Thyroid gland (tissue), 4 donors: Measurements from ENCODE around the gene RPL12.

Experiments
- POLR2A ChIP-seq, 2 donors: fragments of 450-650 bp; IDR thresholded peaks; one replicate each; pipeline ENCODE4 v1.6.1; 2017; ENCODE audit warnings: antibody characterized with exemption in 2 of 2, mild to moderate bottlenecking in 2 of 2, moderate library complexity in 1 of 2
- TF ChIP-seq, protein P1 (sequence below), 6 experiments: fragments of 200-600 bp in 3 of 6; fragments of 450-650 bp in 3 of 6; sonication (generic) in 3 of 6; IDR thresholded peaks; one replicate each; pipeline ENCODE4 v1.5.1; 2016 to 2019; ENCODE audit warnings: antibody characterized with exemption in 6 of 6, mild to moderate bottlenecking in 2 of 6, inconsistent platforms in 1 of 6, moderate library complexity in 1 of 6

- TF ChIP-seq, protein P1, sequence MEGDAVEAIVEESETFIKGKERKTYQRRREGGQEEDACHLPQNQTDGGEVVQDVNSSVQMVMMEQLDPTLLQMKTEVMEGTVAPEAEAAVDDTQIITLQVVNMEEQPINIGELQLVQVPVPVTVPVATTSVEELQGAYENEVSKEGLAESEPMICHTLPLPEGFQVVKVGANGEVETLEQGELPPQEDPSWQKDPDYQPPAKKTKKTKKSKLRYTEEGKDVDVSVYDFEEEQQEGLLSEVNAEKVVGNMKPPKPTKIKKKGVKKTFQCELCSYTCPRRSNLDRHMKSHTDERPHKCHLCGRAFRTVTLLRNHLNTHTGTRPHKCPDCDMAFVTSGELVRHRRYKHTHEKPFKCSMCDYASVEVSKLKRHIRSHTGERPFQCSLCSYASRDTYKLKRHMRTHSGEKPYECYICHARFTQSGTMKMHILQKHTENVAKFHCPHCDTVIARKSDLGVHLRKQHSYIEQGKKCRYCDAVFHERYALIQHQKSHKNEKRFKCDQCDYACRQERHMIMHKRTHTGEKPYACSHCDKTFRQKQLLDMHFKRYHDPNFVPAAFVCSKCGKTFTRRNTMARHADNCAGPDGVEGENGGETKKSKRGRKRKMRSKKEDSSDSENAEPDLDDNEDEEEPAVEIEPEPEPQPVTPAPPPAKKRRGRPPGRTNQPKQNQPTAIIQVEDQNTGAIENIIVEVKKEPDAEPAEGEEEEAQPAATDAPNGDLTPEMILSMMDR (IDR thresholded peaks at IDR 0.05): no peak
- TF ChIP-seq POLR2A (IDR thresholded peaks at IDR 0.05): no peak
Measured at GRCh38 chr9:127448112-127448805, 2.9 kb downstream of the RPL12 start.
